Lower leg skin (tissue), 3 donors: Measurements from ENCODE around the gene DOHH.

Source experiments
- POLR2A ChIP-seq, 2 donors: fragments of 450-650 bp; IDR thresholded peaks; one replicate each; pipeline ENCODE4 v1.6.1; 2016 to 2017; ENCODE audit warnings: antibody characterized with exemption in 2 of 2, mild to moderate bottlenecking in 1 of 2, moderate library complexity in 1 of 2
- TF ChIP-seq, protein P1 (sequence below), 3 donors: fragments of 450-650 bp; IDR thresholded peaks; one replicate each; pipeline ENCODE4 v1.5.1; 2016; ENCODE audit warnings: antibody characterized with exemption in 3 of 3, mild to moderate bottlenecking in 3 of 3, moderate library complexity in 2 of 3

DNA sequence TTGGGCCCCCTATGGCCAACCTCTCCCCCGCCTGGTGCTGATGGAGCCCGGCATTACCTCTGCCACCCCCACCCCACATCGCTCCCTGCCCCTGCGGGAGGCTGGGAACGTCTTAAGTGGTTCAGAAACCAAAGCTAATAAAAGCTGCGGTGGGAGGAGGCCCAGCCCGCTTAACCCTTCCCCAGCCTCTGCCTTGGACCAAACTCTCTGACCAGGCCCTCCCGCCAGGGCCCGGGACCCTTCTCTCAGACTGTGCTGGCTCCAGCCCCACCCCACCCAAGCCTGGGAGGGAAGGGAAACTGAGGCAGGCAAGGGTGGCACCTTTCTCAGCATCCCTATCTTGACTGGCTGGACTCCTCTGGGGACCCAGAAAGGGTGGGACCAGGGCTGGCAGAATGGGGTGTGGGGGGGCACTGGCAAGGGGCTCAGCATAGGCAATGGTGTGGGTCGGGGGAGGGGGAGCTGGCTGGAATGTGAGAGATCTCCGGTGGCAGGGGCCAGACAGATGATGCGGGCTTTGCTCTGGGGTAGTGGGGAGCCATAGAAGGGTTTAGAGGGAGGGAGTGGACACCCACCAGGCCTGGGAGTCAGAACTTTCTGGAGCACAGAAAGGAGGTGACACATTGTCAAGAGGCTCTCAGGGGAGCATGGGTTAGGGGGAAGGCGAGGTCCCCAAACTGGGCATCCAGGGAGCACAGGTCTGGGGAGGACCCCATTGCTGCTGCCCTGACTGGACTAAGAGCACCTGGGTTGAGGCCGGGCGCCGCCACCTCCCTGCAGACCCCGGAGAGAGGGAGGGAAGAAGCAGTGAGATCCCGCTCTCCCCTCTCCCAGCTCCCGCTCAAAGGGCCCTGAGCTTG is 42.0 kb downstream of the DOHH start:
- TF ChIP-seq, protein P1, sequence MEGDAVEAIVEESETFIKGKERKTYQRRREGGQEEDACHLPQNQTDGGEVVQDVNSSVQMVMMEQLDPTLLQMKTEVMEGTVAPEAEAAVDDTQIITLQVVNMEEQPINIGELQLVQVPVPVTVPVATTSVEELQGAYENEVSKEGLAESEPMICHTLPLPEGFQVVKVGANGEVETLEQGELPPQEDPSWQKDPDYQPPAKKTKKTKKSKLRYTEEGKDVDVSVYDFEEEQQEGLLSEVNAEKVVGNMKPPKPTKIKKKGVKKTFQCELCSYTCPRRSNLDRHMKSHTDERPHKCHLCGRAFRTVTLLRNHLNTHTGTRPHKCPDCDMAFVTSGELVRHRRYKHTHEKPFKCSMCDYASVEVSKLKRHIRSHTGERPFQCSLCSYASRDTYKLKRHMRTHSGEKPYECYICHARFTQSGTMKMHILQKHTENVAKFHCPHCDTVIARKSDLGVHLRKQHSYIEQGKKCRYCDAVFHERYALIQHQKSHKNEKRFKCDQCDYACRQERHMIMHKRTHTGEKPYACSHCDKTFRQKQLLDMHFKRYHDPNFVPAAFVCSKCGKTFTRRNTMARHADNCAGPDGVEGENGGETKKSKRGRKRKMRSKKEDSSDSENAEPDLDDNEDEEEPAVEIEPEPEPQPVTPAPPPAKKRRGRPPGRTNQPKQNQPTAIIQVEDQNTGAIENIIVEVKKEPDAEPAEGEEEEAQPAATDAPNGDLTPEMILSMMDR (IDR thresholded peaks at IDR 0.05), result no peak
- no peak for TF ChIP-seq POLR2A (IDR thresholded peaks at IDR 0.05)
